Aorta (tissue), 5 donors: ENCODE measurements around the gene ACTR3C. TPM values are rescaled to one million over a fixed set of nuclear protein-coding genes. Genes with fewer than 3 reads are reported as not detected.
A peak's percentile ranks its signal among the peaks of the same experiment; 100 is the strongest.
"Not testable (repeated sequence)": the region's sequence is repeated elsewhere in the genome, so short reads cannot be mapped to it uniquely, and the experiment has no call there.

Experiments
- ATAC-seq: fragments of 200-7000 bp; cut with Tn5 transposase; one replicate; pipeline ENCODE4 v1.9.1; 2022; ENCODE audit warnings: moderate library complexity; ENCODE audit not compliant: low FRiP score
- DNase-seq, 2 donors: peaks; one replicate each; pipeline ENCODE4 v3.0.0-alpha.2; 2020
- H3K27ac ChIP-seq, 2 donors: one replicate each; pipeline ENCODE4 v1.5.1; 2013; ENCODE audit warnings: low read length in 2 of 2, mild to moderate bottlenecking in 2 of 2, moderate library complexity in 2 of 2, control low read depth in 1 of 2, inconsistent platforms in 1 of 2, low read depth in 1 of 2
- H3K27me3 ChIP-seq, 2 donors: one replicate each; pipeline ENCODE4 v1.6.1; 2013; ENCODE audit warnings: control low read depth in 1 of 2, low read length in 1 of 2, mild to moderate bottlenecking in 1 of 2, moderate library complexity in 1 of 2; ENCODE audit not compliant: insufficient read depth in 2 of 2, control insufficient read depth in 1 of 2
- H3K36me3 ChIP-seq, 2 donors: one replicate each; pipeline ENCODE4 v1.6.1; 2013; ENCODE audit warnings: control low read depth in 1 of 2, low read length in 1 of 2, mild to moderate bottlenecking in 1 of 2; ENCODE audit not compliant: insufficient read depth in 2 of 2, control insufficient read depth in 1 of 2
- H3K4me1 ChIP-seq, 2 donors: one replicate each; pipeline ENCODE4 v1.6.1; 2013; ENCODE audit warnings: low read length in 2 of 2, control low read depth in 1 of 2, mild to moderate bottlenecking in 1 of 2, moderate library complexity in 1 of 2; ENCODE audit not compliant: insufficient read depth in 2 of 2, control insufficient read depth in 1 of 2
- H3K4me3 ChIP-seq, 2 donors: one replicate each; pipeline ENCODE4 v1.5.1; 2013; ENCODE audit warnings: low read length in 2 of 2, control low read depth in 1 of 2, mild to moderate bottlenecking in 1 of 2
- H3K9me3 ChIP-seq: one replicate; pipeline ENCODE4 v1.6.1; 2013; ENCODE audit warnings: mild to moderate bottlenecking, low read length; ENCODE audit not compliant: control insufficient read depth
- WGBS, 2 donors: extraction: QIAGEN DNeasy Blood & Tissue Kit; methylation state at CpG; one replicate each; pipeline ENCODE4 v1.1.7; 2013; 5-methylcytosine and 5-hydroxymethylcytosine counted together
- intact Hi-C, 2 donors: fragments of 100-400 bp; cut with DNase I; formaldehyde crosslinking; loops; one replicate each; pipeline versions ENCODE4 v1.14.2 to v1.15.0; 2022
- polyA plus RNA-seq, 2 donors: library from polyadenylated mRNA; stranded (reverse); fragments of 200-250 nt; gene quantifications; one replicate each; pipeline ENCODE4 v1.2.3, GENCODE V29; 2013
- total RNA-seq, 2 donors: library from RNA; stranded (reverse); fragmentation: NEBNext Ultra II Directional; extraction: Animal tissue kit (Norgen Biotek cat#: 25700); gene quantifications; one replicate each; pipeline ENCODE4 v1.2.1, GENCODE V29; 2021
- donor health status: healthy with polysubstance abuse.
- donor health status: Bipolar disorder and iron deficiency.
- donor health status: DM: no; HTN: no; CAD: no.
- donor health status: DM: no; HTN: no; CAD: no.
- donor health status: DM: yes; HTN: yes; CAD: no.

ACTR3C gene
- total and polyA plus RNA-seq, 4 donors: 0.75 to 5.2 (median 1.2) TPM; not detected in 1

DNA sequence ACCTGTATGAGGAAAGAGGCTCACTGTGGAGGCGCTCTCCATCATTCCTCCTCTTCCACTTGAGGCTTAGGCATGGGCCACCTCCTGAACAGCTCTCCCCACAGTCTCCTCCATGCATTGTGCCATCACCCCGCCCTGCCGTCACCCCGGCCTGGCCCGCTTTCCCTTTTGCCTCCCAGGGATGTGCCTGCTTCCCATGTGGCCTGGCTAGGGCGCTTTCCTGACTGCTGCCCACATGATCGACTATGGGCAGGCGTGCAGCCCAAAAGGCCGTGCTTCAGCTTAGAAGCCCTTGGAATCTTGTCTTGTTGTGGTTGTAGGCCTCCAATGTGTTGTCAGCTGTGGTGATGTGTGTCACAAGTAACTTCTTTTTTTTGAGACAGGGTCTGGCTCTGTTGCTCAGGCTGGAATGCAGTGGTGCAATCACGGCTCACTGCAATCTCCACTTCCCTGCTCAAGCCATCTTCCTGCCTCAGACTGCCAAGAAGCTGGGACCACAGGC is 1.8 kb upstream of the ACTR3C start:
- Histone ChIP-seq H3K4me1 (no peaks in the 10 kb centered on the region), H3K27me3 (no peaks in the 10 kb centered on the region), H3K4me3 (no peak overlapping the region), H3K9me3 (no peaks in the 10 kb centered on the region), H3K36me3 (no peaks in the 10 kb centered on the region), H3K27ac (no peak overlapping the region)
- WGBS, 2 donors: 96 to 98% methylated on average over 10 of the region's 10 CpGs
- intact Hi-C loops: no loop called here
- ATAC-seq (no peak), DNase-seq (no peak)

DNA sequence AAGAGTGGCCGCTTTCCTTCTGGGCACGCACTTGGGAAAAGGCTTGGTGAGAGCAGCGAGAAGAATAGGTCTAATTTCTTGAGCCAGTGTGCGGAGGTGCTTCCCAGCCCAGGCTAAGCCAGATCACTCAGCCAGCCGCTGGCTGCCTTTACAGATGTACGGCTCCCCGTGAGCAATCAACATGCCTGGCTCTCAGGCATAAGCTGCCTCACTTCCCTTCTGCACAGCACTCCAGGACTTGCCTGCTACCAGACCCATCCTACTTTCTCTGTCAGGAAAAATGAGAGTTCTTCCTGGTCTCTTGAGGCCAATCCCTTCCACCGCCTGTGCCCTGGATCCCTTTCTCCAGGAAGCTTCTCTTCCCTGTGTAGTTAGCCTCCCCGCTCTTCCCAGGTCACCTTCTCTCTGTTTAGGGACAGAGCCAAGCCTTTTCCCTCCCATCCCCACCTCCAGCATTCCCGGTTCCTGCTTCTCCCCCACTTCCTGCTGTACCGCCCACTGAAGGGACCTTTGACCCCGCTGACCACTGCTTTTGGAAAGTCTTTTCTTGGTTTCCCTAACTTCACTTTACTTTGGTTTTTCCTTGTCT is 1.1 kb upstream of the ACTR3C start:
- Histone ChIP-seq H3K9me3 (no peaks in the 10 kb centered on the region), H3K4me1 (no peaks in the 10 kb centered on the region), H3K27ac (no peak overlapping the region), H3K27me3 (no peaks in the 10 kb centered on the region), H3K4me3 (no peak overlapping the region), H3K36me3 (no peaks in the 10 kb centered on the region)
- intact Hi-C loops: no loop called here
- 92% methylated on average over 12 of the region's 12 CpGs for WGBS, 2 donors
- ATAC-seq: peak; percentile 22
- DNase-seq: no peak

DNA sequence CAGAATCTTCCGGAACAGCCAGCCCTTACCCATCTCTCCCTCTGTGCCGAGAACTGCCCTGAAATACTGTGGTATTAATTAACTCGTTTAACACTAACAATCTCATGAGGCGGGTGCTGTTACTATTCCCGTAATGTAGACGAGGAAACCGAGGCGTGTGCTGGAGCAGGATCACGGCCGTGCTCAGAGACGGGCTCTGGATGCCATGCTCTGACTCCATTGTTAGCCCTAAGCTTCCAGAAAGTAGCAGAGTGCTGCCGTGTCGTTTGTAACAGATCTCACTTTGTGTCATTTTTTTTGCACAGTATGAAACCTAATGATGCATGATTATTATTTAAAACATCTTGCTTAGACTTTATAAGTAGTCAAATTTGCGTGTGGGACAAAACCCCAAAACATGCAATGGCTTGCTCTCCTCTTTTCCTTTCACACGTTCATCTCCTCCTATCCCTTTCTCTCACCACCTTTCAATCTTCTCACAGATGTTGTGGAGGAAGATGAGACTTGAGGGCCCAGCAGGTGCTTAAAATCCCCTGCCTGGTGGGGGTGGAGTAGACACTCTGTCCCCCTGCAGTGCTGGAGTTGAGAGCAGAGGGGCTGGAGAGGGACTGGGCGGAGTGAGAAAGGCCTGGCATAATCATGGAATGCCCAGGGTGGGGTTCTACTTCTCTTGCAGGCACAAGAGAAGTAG is 482 bp upstream of the ACTR3C start:
- no peak for DNase-seq

DNA sequence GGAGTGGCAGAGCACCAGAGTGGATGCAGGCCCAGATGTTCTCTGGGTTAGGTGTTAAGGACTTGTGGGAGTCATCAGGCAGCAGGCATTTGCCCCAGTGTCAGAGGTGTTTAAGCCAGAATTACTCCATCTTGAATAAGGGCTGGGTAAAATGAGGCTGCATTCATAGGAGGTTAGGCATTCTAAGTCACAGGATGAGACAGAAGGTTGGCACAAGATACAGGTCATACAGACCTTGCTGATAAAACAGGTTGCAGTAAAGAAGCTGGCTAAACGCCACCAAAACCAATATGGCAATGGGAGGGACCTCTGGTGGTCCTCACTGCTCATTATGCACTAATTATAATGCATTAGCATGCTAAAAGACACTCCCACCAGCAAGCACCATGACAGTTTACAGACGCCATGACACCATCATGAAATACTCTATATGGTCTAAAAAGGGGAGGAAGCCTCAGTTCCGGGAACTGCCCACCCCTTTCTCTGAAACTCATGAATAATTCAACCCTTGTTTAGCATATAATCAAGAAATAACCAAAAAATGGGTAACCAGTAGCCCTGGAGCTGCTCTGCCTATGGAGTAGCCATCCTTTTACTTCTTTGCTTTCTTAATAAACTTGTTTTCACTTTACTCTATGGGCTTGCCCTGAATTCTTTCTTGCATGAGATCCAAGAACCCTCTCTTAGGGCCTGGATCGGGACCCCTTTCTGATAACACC is 1.1 kb downstream of the ACTR3C start:
- H3K27ac ChIP-seq: no peak overlapping the region
- no peaks in the 10 kb centered on the region for H3K9me3 ChIP-seq
- ATAC-seq (no peak), DNase-seq (no peak)
- intact Hi-C loops: no loop called here
- WGBS, 2 donors: 87 to 92% methylated on average over 4 of the region's 4 CpGs
- H3K4me3 ChIP-seq: peak overlapping the region in 1 of 2 donors; percentile 60
- H3K27me3 ChIP-seq: no peaks in the 10 kb centered on the region
- no peaks in the 10 kb centered on the region for H3K4me1 ChIP-seq
- no peaks in the 10 kb centered on the region for H3K36me3 ChIP-seq

More for the DNA sequence above, 482 bp upstream of the ACTR3C start:
- no peak overlapping the region for H3K27ac ChIP-seq
- intact Hi-C loops: no loop called here
- peak overlapping the region; percentile 51 to 60 for H3K4me3 ChIP-seq
- no peaks in the 10 kb centered on the region for H3K36me3 ChIP-seq
- 23 to 28% methylated on average over 16 of the region's 16 CpGs for WGBS, 2 donors
- no peaks in the 10 kb centered on the region for H3K4me1 ChIP-seq
- H3K9me3 ChIP-seq: no peaks in the 10 kb centered on the region
- no peaks in the 10 kb centered on the region for H3K27me3 ChIP-seq
- peak; percentile 15 for ATAC-seq

DNA sequence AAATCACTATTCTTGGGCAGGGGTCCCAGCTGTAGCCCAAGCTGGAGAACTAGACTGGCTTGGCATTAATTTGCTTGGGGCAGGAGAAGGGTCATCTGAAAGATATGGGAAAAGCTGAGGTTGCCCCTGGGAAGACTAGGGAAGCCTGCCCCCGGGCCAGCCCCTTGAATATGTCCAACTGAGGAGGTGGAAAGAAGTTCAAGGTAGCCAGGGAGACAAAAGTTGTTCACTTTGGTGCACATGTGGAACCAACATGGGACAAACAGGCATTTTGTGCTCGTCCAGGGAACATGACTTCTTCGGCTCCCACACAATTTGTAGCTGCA is 1.6 kb downstream of the ACTR3C start:
- no peaks in the 10 kb centered on the region for H3K27me3 ChIP-seq
- no peak overlapping the region for H3K27ac ChIP-seq
- WGBS, 2 donors: 96% methylated on average over 3 of the region's 3 CpGs
- ATAC-seq (no peak), DNase-seq (no peak)
- H3K9me3 ChIP-seq: no peaks in the 10 kb centered on the region
- no peaks in the 10 kb centered on the region for H3K36me3 ChIP-seq
- intact Hi-C loops: no loop called here
- no peaks in the 10 kb centered on the region for H3K4me1 ChIP-seq
- no peak overlapping the region for H3K4me3 ChIP-seq

DNA sequence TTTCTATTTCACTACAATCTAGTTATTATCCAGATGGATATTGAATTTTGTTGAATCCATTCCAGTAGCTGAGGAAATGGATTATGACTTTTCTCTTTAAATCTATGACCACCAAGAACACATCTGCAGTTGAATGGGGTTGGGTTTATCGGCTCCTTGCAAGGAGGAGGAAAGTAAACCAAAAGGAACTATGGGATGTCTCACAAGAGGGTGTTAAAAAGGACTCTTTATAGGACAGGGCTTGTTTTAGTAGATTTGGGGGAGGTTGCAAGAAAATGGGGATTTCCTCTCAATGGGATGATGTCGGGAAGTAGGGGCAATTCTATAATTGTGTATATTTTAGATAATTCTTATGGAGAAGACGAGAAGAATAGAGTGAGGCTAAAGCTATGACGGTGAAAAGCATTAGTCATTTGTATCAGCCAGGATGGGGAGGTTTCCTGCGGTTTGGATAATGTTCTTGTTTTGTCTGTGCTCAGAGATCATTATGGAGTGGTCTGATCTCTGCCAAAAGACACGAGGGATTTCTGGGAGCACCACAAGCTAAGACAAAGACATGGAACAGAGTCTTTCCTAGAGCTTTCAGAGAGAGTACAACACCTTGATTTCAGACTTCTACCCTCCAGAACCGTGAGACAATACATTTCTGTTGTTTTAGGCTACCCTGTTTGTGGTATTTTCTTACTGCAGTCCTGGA is 5.4 kb downstream of the ACTR3C start:
- 54 to 58% methylated on average over 7 of the region's 7 CpGs for WGBS, 2 donors
- H3K36me3 ChIP-seq: no peaks in the 10 kb centered on the region
- no peak overlapping the region for H3K27ac ChIP-seq
- DNase-seq (no peak), ATAC-seq (no peak)
- no peaks in the 10 kb centered on the region for H3K4me1 ChIP-seq
- intact Hi-C loops: no loop called here
- H3K9me3 ChIP-seq: no peaks in the 10 kb centered on the region
- H3K4me3 ChIP-seq: no peak overlapping the region
- H3K27me3 ChIP-seq: no peaks in the 10 kb centered on the region

DNA sequence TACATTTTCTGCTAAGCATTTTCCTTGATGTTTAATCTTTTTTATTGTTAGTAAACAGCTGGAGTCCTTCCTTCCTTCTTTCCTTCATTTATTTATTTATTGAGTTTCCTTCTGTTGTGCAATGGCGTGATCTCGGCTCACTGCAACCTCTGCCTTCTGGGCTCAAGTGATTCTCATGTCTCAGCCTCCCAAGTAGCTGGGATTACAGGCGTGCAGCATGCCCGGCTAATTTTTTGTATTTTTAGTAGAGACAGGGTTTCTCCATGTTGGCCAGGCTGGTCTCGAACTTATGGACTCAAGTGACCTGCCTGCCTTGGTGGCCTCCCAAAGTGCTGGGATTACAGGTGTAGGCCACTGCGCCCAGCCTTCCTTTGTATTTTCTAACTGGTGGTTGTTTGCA is 6.4 kb downstream of the ACTR3C start:
- intact Hi-C loops, H3K4me3 ChIP-seq, H3K27ac ChIP-seq, ATAC-seq, H3K9me3 ChIP-seq, H3K27me3 ChIP-seq, DNase-seq, H3K4me1 ChIP-seq, H3K36me3 ChIP-seq: not testable (repeated sequence)
- 90 to 93% methylated on average over 6 of the region's 6 CpGs for WGBS, 2 donors

DNA sequence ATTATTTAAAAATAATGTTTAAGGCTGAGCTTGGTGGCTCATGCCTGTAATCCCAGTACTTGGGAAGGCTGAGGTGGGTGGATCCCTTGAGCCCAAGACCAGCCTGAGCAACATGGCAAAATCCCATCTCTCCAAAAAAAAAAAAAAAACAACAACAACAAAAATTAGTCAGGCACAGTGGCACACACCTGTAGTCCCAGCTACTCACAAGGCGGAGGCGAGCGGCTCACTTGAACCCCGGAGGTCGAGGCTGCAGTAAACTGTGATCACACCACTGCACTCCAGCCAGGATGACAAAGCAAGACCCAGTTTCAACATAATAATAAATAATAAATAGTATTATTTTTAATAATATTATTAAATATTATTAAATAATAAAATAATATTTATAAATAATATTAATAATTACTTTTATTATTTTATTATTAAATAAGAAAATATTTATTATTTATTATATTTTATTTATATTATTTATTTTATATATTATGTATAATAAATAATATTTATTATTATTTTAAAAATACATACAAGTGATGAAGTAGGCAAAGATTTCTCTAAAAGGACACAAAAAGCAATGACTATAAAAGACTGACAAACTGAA is 8.6 kb downstream of the ACTR3C start:
- DNase-seq (no peak), ATAC-seq (no peak)
- Histone ChIP-seq H3K27ac (no peak overlapping the region), H3K27me3 (no peaks in the 10 kb centered on the region), H3K36me3 (no peaks in the 10 kb centered on the region), H3K4me3 (no peak overlapping the region), H3K4me1 (no peaks in the 10 kb centered on the region), H3K9me3 (no peaks in the 10 kb centered on the region)
- intact Hi-C loops: no loop called here
- 85 to 95% methylated on average over 5 of the region's 5 CpGs for WGBS, 2 donors
